ENCODE results near the gene MAST4.

DNA sequence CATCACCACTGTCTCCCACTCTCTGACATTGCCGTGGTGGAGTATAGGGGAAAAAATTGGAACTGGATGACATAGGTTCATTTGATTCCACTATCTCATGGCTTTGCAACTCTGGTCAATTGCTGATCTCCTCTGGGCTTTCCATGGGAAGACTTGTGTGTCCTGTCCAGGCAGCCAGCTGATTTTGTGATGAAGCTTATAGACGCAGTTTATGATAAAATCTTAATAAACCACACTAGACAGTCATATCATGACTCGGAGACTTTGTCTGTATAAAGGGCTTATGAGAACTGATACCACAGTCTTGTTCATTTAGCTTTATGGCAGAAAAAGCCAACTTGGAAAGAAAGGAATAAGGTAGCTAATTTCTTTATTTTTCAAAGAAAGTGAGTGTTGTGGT is 296.5 kb downstream of the MAST4 start:
- TF ChIP-seq, protein P1, sequence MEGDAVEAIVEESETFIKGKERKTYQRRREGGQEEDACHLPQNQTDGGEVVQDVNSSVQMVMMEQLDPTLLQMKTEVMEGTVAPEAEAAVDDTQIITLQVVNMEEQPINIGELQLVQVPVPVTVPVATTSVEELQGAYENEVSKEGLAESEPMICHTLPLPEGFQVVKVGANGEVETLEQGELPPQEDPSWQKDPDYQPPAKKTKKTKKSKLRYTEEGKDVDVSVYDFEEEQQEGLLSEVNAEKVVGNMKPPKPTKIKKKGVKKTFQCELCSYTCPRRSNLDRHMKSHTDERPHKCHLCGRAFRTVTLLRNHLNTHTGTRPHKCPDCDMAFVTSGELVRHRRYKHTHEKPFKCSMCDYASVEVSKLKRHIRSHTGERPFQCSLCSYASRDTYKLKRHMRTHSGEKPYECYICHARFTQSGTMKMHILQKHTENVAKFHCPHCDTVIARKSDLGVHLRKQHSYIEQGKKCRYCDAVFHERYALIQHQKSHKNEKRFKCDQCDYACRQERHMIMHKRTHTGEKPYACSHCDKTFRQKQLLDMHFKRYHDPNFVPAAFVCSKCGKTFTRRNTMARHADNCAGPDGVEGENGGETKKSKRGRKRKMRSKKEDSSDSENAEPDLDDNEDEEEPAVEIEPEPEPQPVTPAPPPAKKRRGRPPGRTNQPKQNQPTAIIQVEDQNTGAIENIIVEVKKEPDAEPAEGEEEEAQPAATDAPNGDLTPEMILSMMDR (IDR thresholded peaks at IDR 0.05; ENCODE audit: low read depth, low read length): no peak
- no peak for TF ChIP-seq EZH2phosphoT487 (IDR thresholded peaks at IDR 0.05; ENCODE audit: low read depth)

All from OCI-LY3 (cell line).